HEK293 (cell line): ENCODE measurements around the gene COL15A1.

ENCODE experiments used
- KLF16 ChIP-seq: fragments of 450-650 bp; formaldehyde crosslinking; IDR thresholded peaks from 2 replicates; pipeline ENCODE4 v1.5.1; 2017; ENCODE audit warnings: missing biosample characterization, missing genetic modification characterization
- TCF7L2 ChIP-seq: IDR thresholded peaks from 2 replicates; pipeline ENCODE4 v1.6.1; 2011; ENCODE audit warnings: low read depth, mild to moderate bottlenecking, inconsistent platforms, low read length, moderate library complexity, borderline replicate concordance
- ZBTB21 ChIP-seq: fragments of 450-650 bp; formaldehyde crosslinking; IDR thresholded peaks from 2 replicates; pipeline ENCODE4 v1.5.1; 2017; ENCODE audit warnings: missing biosample characterization, missing genetic modification characterization
- ZBTB7A ChIP-seq: fragments of 450-650 bp; formaldehyde crosslinking; IDR thresholded peaks from 2 replicates; pipeline ENCODE4 v1.5.1; 2016; ENCODE audit warnings: low read depth, missing biosample characterization, missing genetic modification characterization
- ZNF2 ChIP-seq: fragments of 450-650 bp; formaldehyde crosslinking; IDR thresholded peaks from 2 replicates; pipeline ENCODE4 v1.5.1; 2016; ENCODE audit warnings: missing biosample characterization, missing genetic modification characterization
- ZNF350 ChIP-seq: fragments of 450-650 bp; formaldehyde crosslinking; IDR thresholded peaks from 2 replicates; pipeline ENCODE4 v1.5.0; 2017; ENCODE audit warnings: missing biosample characterization, mild to moderate bottlenecking, missing genetic modification characterization
- ZNF426 ChIP-seq: fragments of 450-650 bp; formaldehyde crosslinking; IDR thresholded peaks from 2 replicates; pipeline ENCODE4 v1.5.1; 2017; ENCODE audit warnings: missing biosample characterization, missing genetic modification characterization, mild to moderate bottlenecking, inconsistent platforms, moderate library complexity
- ZNF544 ChIP-seq: fragments of 450-650 bp; formaldehyde crosslinking; IDR thresholded peaks from 2 replicates; pipeline ENCODE4 v1.5.0; 2017; ENCODE audit warnings: missing biosample characterization, missing genetic modification characterization
- TF ChIP-seq, protein P1 (sequence below): fragments of 450-650 bp; formaldehyde crosslinking; IDR thresholded peaks from 2 replicates; pipeline ENCODE4 v1.5.1; 2016; ENCODE audit warnings: missing biosample characterization, missing genetic modification characterization

DNA sequence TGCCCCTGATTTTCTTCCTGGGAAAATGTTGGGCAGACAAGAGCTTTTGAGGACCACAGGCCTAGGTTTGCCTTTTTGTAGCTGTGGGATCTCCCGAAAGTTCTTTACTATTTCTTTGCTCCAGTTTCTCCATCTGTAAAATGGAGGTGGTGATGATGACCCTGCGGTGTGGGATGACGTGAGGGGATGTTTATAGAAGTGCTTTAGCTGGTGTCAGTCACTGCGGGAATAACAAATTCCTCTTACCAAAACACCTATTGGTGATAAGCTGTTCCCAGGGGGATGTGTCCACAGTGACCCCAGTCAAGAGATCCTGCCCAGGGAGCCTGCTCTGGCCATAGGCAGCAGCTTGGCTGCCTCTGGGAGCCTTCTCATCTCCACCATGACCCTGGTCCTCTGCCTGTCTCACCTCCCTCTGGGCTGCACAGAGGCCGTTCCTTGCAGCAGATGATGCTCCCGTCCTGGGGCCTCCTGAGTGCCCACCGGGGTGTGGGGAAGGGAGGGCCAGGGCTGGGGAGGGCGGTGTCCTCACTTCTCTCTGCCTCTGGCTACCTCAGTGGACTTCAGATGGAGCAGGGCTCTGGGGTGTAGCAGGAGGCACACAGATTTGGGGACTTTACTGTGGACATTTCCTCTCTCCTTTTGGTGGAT, 77.2 kb downstream of the COL15A1 start:
- TF ChIP-seq, protein P1, sequence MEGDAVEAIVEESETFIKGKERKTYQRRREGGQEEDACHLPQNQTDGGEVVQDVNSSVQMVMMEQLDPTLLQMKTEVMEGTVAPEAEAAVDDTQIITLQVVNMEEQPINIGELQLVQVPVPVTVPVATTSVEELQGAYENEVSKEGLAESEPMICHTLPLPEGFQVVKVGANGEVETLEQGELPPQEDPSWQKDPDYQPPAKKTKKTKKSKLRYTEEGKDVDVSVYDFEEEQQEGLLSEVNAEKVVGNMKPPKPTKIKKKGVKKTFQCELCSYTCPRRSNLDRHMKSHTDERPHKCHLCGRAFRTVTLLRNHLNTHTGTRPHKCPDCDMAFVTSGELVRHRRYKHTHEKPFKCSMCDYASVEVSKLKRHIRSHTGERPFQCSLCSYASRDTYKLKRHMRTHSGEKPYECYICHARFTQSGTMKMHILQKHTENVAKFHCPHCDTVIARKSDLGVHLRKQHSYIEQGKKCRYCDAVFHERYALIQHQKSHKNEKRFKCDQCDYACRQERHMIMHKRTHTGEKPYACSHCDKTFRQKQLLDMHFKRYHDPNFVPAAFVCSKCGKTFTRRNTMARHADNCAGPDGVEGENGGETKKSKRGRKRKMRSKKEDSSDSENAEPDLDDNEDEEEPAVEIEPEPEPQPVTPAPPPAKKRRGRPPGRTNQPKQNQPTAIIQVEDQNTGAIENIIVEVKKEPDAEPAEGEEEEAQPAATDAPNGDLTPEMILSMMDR (tag by site-specific recombination) = no peak
- no peak for TF ChIP-seq ZNF350 (tag by site-specific recombination)
- TF ChIP-seq TCF7L2 = no peak
- no peak for TF ChIP-seq ZNF2 (tag by site-specific recombination)
- TF ChIP-seq ZNF426 (tag by site-specific recombination) = no peak
- TF ChIP-seq ZNF544 (tag by site-specific recombination) = no peak
- TF ChIP-seq ZBTB21 (tag by site-specific recombination) = no peak
- no peak for TF ChIP-seq ZBTB7A (tag by site-specific recombination)
- no peak for TF ChIP-seq KLF16 (tag by site-specific recombination)
